Hematopoietic multipotent progenitor cell treated with erythropoietin and hydrocortisone succinate and interleukin-3 and kit ligand, for 6 days (in vitro differentiated cells): ENCODE data around the gene FBXL16.
A peak's percentile ranks its signal among the peaks of the same experiment; 100 is the strongest.

Source experiments
- DNase-seq: peaks from one replicate; pipeline ENCODE4 v3.0.0-alpha.2; 2015

The FBXL16 gene

DNA sequence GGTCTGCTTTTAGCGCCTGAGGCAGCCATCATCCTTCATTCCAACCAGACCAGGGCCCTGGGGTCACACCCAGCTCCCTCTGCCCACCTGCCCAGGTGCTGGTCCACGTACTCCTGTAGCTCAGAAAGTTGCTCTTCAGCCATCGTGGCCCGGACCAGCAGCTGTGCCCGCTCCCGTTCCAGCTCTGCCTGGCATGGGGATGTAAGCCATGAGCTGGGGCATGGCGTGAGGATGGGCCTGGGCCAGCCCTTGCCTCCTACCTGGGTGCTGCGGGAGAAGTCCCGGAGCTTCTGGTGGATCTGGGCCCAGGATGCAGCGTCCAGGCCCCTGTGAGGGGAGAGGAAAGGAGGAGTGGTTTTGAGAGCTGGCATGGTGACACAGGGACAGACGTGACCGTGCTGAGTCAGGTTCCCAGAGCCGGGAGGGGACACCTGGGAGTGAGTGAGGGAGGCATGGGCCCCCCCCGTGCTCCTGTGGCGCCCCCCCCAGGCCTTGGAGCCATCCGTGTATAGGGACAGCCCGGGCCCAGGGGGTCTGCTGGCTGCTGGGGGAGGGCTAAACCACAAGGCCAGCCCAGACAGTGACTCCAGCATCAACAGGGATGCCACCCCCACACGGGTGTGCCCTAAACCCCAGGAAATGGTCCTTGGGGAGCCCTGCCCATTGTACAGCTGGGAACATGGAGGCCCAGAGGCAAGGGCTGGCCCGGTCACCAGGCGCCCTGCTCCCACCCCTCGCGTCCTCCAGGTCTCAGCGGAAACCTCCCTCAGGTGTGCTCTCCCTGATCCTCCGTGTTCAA lies 17.4 kb upstream of the FBXL16 start:
- DNase-seq, result no peak

DNA sequence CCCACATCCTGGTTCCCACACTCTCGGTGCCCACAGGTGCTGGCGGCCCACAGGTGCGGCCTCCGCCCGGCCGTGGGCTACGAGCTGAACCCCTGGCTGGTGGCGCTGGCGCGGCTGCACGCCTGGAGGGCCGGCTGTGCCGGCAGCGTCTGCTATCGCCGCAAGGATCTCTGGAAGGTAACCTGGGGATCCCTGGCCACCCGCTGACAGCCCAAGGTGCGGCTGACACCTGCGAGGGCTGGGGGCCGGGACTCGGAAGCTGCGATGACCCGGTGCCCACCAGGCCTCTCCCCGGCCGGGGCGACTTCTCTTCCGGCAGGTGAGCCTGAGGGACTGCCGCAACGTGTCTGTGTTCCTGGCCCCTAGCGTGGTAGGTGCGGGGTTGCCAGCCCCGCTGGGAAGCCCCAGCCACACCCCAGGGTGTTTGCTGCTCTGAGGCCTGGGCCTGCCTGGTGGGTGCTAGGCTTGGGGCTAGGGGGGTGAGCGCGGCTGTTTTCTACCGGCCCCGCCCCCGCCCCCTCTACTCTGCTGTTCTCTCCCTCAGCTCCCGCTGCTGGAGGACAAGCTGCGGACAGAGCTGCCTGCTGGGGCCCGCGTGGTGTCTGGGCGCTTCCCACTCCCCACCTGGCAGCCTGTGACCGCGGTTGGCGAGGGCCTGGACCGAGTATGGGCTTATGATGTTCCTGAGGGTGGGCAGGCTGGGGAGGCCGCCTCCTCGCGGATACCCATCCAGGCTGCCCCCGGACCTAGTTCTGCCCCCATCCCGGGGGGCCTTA lies 16.4 kb upstream of the FBXL16 start:
- DNase-seq, result no peak

DNA sequence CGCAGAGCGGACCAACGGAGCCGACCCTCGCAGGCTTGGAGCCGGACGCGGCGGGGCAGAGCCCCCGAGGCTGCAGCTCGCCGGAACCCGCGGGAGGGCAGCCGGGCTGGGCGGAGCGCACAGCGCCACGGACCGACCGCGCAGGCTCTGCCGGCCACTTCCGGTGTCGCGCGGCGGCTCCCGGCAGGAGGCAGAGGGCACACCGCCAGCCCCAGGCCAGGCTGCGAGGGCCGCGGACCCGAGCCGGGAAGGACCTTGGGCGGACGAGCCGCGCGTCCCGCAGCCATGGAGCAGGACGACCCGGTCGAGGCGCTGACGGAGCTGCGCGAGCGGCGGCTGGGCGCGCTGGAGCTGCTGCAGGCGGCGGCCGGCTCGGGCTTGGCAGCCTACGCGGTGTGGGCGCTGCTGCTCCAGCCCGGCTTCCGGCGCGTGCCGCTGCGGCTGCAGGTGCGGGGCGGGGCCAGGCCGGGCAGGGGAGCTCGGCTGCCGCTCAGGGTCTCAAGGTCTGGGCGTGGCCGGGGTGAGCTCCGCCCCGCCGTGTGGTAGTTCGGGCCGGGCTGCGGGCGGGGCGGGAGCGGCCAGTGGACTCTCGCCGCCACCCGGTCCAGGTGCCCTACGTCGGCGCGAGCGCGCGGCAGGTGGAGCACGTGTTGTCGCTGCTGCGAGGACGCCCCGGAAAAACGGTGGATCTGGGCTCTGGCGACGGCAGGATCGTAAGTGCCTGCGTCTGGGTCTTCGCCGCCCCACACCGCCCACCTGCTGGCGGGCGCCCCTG lies 15.6 kb upstream of the FBXL16 start, which contains the start of gene ANTKMT:
Gene ANTKMT, plus strand, starts transcription at position 157 of the 775 bp plus-strand sequence. Its CDS starts 129 bp downstream, at position 286.
- DNase-seq, result peak; percentile 93

DNA sequence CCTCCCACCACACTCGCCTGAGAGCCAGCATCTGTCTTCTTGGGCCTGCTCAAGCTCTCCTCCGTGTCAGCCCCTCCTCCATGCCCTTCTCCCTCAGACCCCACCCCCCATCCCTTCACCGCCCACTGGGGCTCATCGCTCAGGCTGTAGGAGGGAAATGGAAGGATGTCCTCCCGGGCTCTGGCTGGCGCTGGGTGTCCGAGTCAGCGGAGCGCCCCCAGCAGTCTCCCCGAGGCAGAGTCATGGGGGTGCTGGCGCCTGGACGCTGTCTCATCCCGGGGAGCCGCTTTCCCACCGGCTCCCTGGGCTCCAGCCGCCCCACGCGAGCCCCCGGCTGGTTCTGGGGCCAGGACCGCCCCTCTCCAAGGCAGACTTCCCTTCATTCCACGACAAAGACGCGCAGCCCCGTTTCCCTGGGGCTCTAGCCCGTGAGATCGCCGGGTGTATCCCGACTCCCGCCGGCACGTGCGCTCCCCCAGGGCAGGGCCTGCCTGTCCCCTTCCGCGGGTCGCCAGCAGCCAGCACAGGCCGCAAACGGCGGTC lies 14.9 kb upstream of the FBXL16 start:
- DNase-seq, result peak; percentile 70

DNA sequence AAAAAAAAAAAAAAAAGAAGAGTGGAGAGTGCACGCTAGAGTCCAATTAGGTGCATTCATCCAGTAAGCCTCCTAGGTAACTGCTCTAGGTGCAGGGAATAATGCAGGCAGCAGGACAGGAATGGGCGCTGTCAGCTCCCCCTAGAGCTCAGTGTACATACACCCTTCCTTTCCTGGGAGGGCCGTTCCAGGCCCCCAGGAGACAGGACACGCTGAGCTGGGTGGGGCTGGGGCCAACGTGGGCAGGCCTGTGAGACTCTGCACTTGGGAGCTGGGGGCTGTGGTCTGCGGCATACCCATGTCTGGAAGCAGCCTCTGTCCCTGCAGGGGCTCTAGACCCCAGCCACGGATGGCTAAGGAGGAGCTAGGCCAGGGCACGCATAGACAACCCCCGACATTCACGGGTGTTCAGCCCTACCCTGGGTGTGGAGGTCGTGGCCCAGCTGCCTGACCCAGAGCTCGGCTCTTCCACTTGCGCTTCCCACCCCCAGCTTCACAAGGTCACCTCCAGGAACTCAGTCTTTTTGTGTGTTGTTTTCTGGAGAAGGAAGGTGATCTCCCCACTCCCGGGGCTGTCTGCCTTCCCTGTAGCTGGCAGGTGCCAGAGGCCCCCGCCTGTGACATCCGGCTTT lies 14.3 kb upstream of the FBXL16 start:
- DNase-seq, result peak; percentile 63

DNA sequence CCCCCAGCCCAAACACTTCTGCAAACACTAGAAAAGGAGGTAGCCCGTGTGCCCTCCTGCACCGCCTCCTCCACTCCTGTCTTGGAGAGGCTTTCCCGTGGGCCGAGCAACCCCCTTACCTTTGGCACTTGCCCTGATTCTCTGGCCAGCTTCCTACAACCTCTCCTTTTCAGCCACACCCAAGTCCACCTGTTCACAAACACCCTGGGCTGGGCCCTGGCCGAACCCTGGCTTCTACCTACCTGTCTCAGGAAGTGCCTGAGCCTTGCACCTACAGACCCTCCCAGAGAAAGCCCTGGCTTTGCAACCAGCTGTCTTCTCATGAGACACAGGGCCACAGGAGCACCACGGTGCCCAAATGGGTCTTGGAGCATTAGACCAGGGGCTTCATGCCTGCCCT lies 13.3 kb upstream of the FBXL16 start:
- DNase-seq, result no peak

DNA sequence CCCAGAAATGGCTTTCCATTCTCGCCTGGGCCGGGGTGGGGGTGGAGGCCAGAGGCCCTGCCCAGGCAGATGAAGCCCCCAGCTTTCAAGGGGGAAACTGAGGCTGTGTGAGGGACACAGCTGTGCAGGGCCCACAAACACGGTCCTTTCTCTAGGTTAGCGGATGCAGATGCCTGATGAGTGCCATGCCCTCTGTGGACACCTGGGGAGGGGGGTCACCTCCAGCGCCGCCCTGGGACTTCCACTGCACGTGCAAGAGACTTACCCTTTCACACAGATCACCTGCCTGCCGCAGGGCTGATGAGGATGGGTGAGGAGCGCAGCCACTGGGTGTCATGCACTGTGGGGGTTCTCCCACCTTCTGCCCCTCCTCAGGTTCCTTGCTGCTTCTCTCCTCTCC lies 12.8 kb upstream of the FBXL16 start:
- no peak for DNase-seq

DNA sequence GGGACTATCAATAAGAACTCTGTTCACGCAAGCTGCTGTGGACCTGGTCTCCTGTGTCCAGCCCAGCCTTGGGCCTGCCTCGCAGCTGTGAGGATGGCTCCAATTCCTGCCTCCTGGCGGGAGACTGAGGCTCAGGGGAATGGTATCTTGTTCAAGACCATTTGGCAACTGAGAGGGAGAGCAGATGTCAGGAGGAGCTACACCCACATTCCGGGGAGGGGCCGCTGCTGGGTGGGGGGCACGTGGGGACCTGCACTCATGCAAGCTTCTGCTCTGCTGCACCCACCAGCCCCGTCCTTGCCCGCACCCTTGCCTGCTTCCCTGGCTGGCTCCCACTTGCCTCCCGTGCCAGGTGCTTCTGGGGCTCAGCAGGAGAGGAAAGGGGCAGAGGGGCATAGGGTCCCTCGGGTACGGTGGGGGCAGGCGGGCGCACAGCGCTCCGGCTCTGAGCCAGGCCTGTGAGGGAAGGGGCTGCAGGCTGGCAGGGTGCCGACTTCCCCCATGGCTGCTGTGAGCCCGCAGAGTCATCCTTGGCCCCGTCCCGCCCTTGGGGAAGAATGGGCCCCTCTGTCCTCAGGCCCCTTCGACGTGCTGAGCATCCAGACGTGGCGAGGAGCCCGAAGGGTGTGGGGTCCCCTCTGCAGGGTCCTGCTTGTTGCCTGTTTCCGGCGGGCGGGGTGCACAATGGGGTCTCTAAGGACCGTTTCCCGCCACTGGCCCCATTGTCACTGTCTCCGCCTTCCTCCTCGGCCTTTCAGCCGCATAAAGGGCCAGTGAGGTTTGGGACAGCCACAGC lies 12.0 kb upstream of the FBXL16 start:
- no peak for DNase-seq

DNA sequence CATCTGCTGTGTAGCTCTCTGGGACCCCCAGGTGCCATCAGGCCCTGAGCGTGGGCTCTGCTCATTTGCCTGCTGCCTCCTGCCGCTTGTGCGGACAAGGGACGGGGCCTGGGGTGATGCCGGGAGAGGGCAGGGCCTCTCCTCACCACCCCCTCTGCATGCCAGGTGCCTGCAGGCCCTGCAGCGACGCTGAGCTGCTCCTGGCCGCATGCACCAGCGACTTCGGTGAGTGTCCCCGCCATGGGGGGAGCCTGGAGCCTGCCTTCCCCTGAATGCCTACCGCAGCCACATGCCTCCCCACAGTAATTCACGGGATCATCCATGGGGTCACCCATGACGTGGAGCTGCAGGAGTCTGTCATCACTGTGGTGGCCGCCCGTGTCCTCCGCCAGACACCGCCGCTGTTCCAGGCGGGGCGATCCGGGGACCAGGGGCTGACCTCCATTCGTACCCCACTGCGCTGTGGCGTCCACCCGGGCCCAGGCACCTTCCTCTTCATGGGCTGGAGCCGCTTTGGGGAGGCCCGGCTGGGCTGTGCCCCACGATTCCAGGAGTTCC lies 11.2 kb upstream of the FBXL16 start:
- no peak for DNase-seq

DNA sequence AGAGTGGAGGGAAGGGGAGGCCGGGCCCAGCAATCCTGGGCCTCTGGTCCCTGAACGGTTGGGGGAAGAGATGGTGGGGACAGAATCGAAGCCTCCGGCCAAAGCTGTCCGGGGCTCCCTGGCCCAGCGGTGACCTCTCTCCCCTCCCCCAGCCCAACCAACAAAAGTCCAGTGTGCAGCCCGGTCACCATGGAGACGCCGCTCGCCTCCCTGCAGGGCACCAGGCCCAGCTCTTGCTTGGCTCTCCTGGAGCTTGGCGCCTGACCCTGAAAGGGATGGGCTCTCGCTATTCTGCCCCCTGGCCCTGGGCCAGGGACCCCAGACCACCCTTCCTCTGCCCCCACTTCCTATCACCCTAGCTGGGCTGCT lies 10.6 kb upstream of the FBXL16 start:
- DNase-seq, result no peak

DNA sequence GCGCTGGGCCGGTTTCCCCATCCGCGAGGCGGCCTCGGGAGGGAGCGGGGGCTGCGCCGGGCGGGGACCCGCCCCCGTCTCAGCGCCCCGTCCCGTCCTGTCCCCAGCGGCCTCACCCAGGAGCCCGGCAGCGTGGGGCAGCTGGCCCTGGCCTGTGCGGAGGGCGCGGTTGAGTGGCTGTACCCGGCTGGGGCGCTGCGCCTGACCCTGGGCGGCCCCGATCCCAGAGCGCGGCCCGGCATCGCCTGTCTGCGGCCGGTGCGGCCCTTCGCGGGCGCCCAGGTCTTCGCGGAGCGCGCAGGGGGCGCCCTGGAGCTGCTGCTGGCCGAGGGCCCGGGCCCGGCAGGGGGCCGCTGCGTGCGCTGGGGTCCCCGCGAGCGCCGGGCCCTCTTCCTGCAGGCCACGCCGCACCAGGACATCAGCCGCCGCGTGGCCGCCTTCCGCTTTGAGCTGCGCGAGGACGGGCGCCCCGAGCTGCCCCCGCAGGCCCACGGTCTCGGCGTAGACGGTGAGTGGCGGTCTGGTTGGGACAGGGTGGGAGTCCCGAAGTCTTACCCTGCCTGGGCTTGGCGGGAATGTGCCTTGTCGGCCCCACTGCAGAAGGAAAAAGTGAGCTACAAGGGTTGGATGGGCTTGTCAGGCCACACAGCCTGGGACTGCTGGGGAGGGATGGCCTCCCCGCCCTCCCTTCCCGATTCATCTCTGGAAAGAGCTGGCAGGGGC lies 10.0 kb upstream of the FBXL16 start:
- peak; percentile 49 for DNase-seq

DNA sequence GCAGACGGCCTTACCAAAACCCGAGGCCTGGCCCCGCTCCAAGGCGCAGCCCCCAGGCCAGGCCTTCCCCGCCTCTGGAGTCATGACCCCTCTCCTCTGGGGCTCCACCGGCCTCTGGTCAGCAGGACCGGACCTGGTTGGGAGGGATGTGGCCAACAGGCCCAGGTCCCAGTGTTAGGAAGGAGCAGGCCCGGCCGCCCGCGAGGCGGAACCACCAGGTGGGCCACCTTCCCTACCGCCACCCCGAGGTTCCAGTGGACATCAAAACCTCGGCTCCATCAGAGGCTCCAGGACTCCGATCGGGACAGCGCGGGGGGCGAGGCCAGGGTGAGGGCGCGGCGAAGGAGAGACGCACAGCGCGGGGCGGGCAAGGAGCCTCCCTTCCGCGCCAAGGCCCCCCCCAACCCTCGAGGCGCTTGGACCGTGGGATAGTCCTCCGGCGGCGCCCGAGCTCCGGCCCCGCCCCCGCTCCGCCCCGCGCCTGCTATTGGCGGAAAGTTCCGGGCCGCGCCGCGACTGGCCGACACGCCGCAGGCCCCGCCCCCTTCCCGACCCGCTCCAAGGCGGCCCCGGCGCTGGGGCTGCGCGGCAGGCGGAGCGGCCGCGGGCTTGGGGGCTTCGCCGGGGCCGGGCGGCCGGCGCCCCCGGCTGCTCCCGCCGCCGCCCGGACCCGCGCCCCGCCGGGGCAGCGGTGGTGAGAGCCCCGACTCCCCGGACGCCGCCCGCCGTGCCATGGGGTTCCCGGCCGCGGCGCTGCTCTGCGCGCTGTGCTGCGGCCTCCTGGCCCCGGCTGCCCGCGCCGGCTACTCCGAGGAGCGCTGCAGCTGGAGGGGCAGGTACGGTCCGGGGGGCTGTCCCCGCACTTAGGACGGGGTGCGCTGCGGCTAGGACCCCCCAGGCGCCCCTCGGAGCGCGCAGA lies 9.2 kb upstream of the FBXL16 start, which contains the start of gene METRN:
Gene METRN, plus strand, starts transcription at position 561 of the 919 bp plus-strand sequence. Its CDS starts 172 bp downstream, at position 733.
- peak; percentile 95 for DNase-seq

DNA sequence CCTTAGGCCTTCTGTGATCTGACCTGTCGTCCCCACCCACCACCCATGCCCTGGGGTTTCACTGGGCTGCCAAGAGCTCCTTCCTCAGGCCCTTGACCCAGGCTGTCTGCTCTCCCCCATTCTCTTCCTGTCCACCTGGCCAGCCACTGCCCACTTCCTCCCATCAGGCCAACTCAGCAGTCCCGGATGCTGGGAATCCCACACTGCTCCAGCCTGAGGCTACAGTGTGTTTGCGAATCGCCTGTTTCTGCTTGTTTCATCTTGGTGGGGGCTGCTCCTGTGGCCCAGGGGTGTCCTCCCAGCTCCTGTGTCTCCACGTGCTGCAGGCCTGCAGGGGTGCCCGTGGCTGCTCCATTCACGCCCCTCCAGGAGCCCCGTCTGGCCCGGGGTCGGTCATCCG lies 8.5 kb upstream of the FBXL16 start:
- no peak for DNase-seq

DNA sequence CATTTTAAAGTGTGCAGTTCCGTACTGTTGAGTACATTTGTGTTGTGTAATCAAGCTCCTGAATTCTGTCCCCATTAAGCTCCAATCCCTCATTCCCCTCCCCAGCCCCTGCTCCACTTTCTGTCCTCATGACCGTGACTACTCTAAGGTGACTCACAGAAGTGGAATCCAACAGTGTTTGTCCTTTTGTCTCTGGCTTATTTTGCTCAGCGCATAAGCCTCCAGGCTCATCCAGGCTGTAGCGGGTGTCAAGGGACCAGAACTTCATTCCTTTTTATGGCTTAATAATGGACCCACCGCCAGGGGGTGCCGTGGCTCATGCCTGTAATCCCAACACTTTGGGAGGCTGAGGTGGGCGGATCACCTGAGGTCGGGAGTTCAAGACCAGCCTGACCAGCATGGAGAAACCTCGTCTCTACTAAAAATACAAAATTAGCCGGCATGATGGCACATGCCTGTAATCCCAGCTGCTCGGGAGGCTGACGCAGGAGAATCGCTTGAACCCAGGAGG lies 7.2 kb upstream of the FBXL16 start:
- peak; percentile 74 for DNase-seq

DNA sequence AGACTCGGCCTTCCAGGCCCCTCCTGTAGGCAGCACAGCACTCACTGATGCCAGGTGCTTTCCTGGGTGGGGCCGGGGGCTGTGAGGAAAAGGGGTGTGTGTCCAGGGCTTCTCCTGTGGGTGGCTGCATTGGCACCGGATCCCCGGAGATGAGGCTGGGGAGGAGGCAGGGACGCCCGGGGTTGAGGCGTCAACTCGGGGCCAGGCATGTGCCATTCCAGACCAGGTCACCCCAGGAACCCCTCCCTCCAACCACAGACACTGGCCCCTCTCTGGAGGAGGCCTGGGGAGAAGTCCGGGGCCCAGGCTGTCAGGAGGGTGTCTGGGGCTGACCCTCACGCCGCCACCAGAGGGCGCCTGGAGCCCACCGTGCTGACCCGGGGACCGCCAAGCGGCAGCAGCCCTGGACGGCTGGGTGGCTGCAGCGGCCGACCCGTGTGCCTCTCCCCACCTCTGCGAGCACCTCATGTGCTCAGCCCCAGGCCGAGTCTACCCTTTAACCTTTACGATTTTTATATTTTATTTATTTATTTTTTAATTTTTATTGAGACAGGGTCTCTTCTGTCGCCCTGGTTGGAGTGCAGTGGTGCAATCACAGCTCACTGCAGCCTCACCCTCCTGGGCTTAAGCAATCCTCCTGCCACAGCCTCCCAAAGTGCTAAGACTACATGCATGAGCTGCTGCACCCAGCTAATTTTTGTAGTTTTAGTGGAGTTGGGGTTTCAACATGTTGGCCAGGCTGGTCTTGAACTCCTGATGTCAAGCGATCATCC lies 6.1 kb upstream of the FBXL16 start:
- peak; percentile 79 for DNase-seq

DNA sequence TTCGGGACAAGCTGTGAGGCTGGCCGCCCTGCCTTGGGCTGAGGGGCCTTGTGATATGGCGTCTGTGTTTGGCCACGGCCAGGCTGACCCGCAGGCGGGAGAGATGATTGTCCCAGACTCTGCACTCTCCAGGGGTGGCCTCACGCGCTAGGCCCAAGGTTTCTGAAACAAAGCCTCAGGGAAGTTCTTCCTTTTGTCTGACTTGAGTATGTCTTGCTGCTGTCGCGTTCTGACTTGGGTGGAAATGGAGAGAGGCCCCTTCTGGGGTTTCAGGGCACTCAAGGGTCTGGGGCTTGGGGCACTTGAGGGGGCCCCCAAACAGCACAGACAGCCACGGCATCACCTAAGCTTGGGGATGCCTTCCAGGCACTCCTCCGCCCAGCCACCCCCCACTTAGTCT lies 5.5 kb upstream of the FBXL16 start:
- DNase-seq, result no peak

DNA sequence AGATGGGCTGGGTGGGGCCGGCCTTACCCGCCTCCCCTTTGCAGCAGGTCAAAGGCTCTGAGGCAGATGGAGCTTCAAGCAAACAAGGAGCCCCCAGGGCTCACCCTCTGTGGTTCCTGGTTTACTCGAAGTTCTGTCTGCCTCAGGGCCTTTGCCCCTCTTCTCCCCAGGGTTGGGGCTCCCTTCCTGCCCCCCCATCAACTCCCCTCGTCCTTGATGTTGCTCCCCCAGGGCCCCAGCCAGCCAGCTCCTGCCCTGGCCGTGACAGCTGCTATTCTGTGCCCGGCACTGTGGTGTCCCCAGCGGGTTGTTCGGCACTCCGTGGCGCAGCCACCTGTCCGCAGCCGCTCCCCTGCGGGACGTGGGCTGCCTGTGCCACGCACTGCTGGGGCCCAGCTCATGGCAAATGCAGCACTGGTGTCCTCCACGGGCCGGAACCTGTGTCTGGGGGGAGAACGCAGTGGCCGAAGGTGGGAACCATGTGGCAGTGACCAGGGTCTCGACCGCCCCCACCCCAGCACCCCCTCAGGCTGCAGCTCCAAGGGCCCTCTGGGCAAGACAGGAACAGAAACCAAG lies 5.0 kb upstream of the FBXL16 start:
- no peak for DNase-seq
